ENCODE data around the gene SOHLH2.

Gene SOHLH2

DNA sequence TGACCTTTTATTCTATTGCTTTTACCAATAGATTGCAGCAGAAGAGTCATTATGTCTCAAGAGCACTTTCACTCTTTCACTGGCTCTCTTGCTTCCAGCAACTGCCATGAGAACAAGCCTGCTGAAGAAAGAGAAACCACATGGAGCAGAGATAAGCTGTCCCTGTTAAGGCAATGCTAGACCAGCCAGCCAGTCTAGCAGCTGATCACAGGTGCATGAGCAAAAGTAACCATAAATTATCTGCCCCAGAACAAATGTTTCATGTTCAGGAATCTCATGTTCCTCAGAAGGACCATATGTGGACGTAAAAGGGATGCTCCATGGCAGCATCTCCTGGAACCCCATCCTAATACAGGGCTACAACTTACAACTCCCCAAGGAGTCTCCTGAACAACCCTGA is 62.8 kb downstream of the SOHLH2 start:
- TF ChIP-seq, protein P1, sequence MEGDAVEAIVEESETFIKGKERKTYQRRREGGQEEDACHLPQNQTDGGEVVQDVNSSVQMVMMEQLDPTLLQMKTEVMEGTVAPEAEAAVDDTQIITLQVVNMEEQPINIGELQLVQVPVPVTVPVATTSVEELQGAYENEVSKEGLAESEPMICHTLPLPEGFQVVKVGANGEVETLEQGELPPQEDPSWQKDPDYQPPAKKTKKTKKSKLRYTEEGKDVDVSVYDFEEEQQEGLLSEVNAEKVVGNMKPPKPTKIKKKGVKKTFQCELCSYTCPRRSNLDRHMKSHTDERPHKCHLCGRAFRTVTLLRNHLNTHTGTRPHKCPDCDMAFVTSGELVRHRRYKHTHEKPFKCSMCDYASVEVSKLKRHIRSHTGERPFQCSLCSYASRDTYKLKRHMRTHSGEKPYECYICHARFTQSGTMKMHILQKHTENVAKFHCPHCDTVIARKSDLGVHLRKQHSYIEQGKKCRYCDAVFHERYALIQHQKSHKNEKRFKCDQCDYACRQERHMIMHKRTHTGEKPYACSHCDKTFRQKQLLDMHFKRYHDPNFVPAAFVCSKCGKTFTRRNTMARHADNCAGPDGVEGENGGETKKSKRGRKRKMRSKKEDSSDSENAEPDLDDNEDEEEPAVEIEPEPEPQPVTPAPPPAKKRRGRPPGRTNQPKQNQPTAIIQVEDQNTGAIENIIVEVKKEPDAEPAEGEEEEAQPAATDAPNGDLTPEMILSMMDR (IDR thresholded peaks at IDR 0.05): no peak
- no peak for DNase-seq (ENCODE audit: low spot score)
- no peak overlapping the region for H3K4me3 ChIP-seq
- H3K27ac ChIP-seq: no peak overlapping the region

DNA sequence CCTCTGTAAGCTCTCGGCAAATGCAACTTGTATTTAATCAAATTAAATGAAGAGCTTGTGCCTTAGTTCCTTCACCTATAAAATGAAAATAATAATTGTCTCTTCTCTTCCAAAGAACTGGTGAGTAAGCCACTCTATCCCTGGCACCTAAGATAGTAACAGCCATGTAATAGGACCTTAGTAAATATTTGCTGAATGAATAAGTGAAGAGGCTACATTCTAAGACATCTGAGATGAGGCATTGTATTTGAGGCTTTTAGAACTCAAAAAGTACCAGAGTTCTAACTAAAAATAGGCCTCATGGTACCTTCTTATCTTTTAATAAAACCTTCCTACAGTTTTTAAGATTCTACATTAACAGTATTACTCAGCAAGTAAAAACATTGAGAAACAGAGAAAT is 65.9 kb downstream of the SOHLH2 start:
- TF ChIP-seq, protein P1 (IDR thresholded peaks at IDR 0.05): no peak
- no peak overlapping the region for H3K4me3 ChIP-seq
- H3K27ac ChIP-seq: no peak overlapping the region
- no peak for DNase-seq (ENCODE audit: low spot score)

DNA sequence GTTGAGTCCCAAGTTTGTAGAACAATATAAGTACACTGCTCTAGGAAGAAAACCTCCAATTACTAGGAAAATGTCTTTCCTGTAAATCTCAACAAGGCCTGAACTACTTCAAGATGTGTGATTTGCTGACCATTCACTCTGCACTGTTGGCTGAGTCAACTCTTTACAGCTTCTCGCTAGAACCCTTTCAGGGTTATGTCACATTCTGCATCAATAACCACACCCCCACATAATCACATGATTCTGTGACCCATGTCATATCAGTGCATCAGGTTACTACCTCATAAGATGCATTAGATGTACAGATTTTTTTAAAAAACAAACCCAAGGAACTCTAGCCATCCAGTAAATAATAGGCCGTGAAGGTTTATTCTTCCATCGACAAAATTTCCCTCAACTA is 67.0 kb downstream of the SOHLH2 start:
- H3K4me3 ChIP-seq: no peak overlapping the region
- DNase-seq (ENCODE audit: low spot score): no peak
- no peak overlapping the region for H3K27ac ChIP-seq
- TF ChIP-seq, protein P1 (IDR thresholded peaks at IDR 0.05): no peak

DNA sequence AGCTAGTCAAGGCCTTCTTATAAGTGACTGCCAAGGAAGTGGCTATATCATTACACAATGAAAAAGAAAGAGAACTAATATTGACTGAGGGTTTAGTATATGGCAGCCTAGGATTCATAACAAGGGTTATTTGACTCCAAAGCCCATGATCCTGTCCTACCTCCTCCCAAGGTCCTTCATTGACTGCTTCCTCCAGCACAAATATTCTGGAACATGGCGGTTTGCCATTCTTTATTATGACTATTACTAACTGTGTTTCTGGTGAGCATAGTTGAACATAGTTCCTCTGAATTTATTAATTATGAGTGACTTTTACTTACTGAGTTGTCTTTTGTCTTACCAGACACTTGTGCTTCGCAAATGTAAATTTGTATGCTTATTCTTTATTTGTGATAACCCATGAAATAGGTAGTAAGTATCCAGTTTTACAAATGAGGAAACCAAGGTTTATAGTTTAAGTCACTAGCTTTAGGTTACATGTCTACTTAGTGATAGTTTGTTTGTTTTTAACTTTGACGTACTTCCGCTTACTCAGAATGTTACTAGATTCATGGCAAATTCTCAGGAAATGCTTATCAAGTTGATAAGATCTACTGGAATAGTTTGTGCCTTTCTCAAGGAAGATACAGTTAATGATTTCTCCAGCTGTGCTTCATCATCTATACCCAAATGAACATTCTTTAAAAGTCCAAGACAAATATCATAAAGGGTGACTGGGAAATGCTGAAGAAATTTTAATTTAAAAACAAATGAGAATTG is 67.7 kb downstream of the SOHLH2 start:
- Histone ChIP-seq H3K4me3 (no peak overlapping the region), H3K27ac (no peak overlapping the region)
- TF ChIP-seq, protein P1 (IDR thresholded peaks at IDR 0.05): no peak
- DNase-seq (ENCODE audit: low spot score): no peak

DNA sequence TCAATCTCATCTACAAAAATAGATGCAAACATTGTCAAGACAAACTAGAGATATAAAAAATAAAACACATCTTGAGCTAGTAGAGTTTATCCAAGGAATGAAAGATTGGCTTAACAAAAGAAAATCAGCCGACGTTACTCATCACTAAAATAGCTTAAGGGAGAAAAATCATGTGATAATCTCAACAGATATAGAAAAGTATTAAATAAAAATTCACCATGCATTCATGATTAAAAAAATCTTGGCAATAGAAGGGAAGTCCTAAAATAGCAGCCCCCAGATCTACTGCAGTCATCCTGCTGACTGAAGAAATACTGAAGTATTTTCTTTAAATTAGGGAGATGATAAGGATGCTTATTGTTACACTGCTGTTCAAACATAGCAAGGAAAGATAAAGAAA is 70.6 kb downstream of the SOHLH2 start:
- Histone ChIP-seq H3K27ac (no peak overlapping the region), H3K4me3 (no peak overlapping the region)
- TF ChIP-seq, protein P1 (IDR thresholded peaks at IDR 0.05): no peak
- no peak for DNase-seq (ENCODE audit: low spot score)

DNA sequence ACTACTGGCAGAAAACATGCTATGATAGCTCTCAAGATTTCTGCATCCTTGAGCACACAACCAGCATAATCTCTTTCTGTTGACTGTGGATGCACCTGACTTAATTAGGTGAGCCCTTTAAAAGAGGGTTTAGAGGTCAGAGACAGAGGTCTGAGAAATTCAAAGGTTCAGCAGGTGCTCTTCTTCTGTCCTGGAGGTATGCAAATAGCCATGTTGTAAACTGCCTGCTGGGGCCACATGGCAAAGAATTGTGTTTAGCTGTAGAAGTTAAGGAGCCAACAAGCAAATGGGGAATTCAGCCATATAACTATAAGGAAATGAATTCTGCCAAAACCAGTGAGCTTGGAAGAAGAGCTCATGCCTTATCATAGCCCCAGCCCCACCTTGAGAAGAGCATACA is 71.6 kb downstream of the SOHLH2 start:
- Histone ChIP-seq H3K4me3 (no peak overlapping the region), H3K27ac (no peak overlapping the region)
- no peak for DNase-seq (ENCODE audit: low spot score)
- TF ChIP-seq, protein P1 (IDR thresholded peaks at IDR 0.05): no peak

DNA sequence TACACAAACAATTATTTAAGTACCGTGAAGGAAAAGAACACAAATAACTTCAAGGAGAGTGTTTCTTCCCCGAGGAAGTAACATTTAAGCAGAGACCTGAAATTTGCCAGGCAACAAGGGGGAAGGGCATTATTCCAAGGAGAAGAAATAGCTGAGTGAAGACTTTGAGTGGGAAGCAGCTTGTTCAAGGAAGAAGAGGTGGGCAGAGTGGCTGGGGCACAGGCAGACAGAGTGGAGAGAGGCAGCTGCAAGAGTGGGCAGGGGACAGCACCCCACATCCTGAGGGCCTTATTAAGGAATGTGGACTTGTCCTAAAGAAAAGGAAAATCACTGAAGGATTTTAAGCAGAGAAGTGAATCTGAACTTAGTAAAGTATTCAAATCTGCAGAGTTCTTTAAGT is 78.5 kb downstream of the SOHLH2 start:
- Histone ChIP-seq H3K27ac (no peak overlapping the region), H3K4me3 (no peak overlapping the region)
- TF ChIP-seq, protein P1 (IDR thresholded peaks at IDR 0.05): no peak
- DNase-seq (ENCODE audit: low spot score): no peak

All from coronary artery (tissue), 2 donors.